OCI-LY3 (cell line): ENCODE data around the gene RPS6KA2.

ENCODE experiments used
- H2AFZ ChIP-seq: fragments of 200-600, 300-600 bp; shearing (Covaris generic); 2 replicates; pipeline ENCODE4 v1.6.0; 2014; ENCODE audit warnings: antibody characterized with exemption, low read depth, low read length
- H3K27ac ChIP-seq: fragments of 200-600, 300-600 bp; sonication (generic); 2 replicates; pipeline ENCODE4 v1.5.1; 2014; ENCODE audit warnings: mild to moderate bottlenecking, low read length, moderate library complexity, mixed read lengths
- H3K27me3 ChIP-seq: fragments of 200-600, 300-600 bp; sonication (generic); 2 replicates; pipeline ENCODE4 v1.6.1; 2014; ENCODE audit warnings: low read depth, low read length, mixed read lengths
- H3K36me3 ChIP-seq: fragments of 200-600, 300-600 bp; sonication (generic); replicated peaks from 2 replicates; pipeline ENCODE3; 2014; ENCODE audit warnings: low read depth, low read length, mixed read lengths
- H3K4me1 ChIP-seq: fragments of 300-600, 200-600 bp; sonication (generic); 2 replicates; pipeline ENCODE4 v1.6.1; 2014; ENCODE audit warnings: low read length, mixed read lengths
- H3K4me2 ChIP-seq: fragments of 200-600, 300-600 bp; sonication (generic); 2 replicates; pipeline ENCODE4 v1.6.1; 2014; ENCODE audit warnings: low read length, mixed read lengths
- H3K4me3 ChIP-seq: fragments of 300-600, 200-600 bp; sonication (generic); 2 replicates; pipeline ENCODE4 v1.5.1; 2014; ENCODE audit warnings: antibody characterized with exemption, mild to moderate bottlenecking, low read length, moderate library complexity
- H3K79me2 ChIP-seq: fragments of 300-600, 200-600 bp; shearing (Covaris generic); 2 replicates; pipeline ENCODE4 v1.6.1; 2014; ENCODE audit warnings: mild to moderate bottlenecking, low read length, mixed read lengths
- H3K9ac ChIP-seq: fragments of 300-600, 200-600 bp; shearing (Covaris generic); 2 replicates; pipeline ENCODE4 v1.6.0; 2014; ENCODE audit warnings: mild to moderate bottlenecking, low read length, moderate library complexity
- H3K9me3 ChIP-seq: fragments of 200-600, 300-600 bp; shearing (Covaris generic); 2 replicates; pipeline ENCODE4 v1.6.1; 2014; ENCODE audit warnings: low read length, mixed read lengths; ENCODE audit not compliant: insufficient read depth
- H4K20me1 ChIP-seq: fragments of 200-600, 300-600 bp; sonication (generic); 2 replicates; pipeline ENCODE4 v1.6.1; 2016; ENCODE audit warnings: low read length, mixed read lengths; ENCODE audit not compliant: insufficient read depth
- CTCF ChIP-seq: fragments of 200-600, 300-600 bp; sonication (generic); IDR thresholded peaks from 2 replicates; pipeline ENCODE4 v1.5.1; 2014; ENCODE audit warnings: antibody characterized with exemption, low read length, low read depth
- EZH2phosphoT487 ChIP-seq: fragments of 200-600 bp; shearing (Covaris generic); IDR thresholded peaks from 2 replicates; pipeline ENCODE4 v1.6.1; 2018; ENCODE audit warnings: antibody characterized with exemption, mixed run types, low read depth

RPS6KA2 gene

GRCh38 chr6:166581091-166581511, 46.0 kb downstream of the RPS6KA2 start:
- no peaks in the 10 kb centered on the region for H3K36me3 ChIP-seq
- H2AFZ ChIP-seq = no peak overlapping the region
- no peak overlapping the region for H3K27ac ChIP-seq
- TF ChIP-seq CTCF = no peak
- TF ChIP-seq EZH2phosphoT487 = no peak
- no peaks in the 10 kb centered on the region for H3K9me3 ChIP-seq
- H4K20me1 ChIP-seq = no peaks in the 10 kb centered on the region
- no peak overlapping the region for H3K4me3 ChIP-seq
- no peaks in the 10 kb centered on the region for H3K4me1 ChIP-seq
- no peak overlapping the region for H3K4me2 ChIP-seq
- H3K27me3 ChIP-seq = no peaks in the 10 kb centered on the region
- H3K9ac ChIP-seq = no peak overlapping the region
- no peaks in the 10 kb centered on the region for H3K79me2 ChIP-seq

- H3K27me3 ChIP-seq = no peaks in the 10 kb centered on the region
- H3K4me1 ChIP-seq = no peaks in the 10 kb centered on the region
- H3K36me3 ChIP-seq = no peaks in the 10 kb centered on the region
- H3K4me2 ChIP-seq = no peak overlapping the region
- no peaks in the 10 kb centered on the region for H3K9me3 ChIP-seq
- H3K9ac ChIP-seq = no peak overlapping the region
- no peaks in the 10 kb centered on the region for H4K20me1 ChIP-seq
- H3K79me2 ChIP-seq = no peaks in the 10 kb centered on the region
- no peak overlapping the region for H3K27ac ChIP-seq
- TF ChIP-seq EZH2phosphoT487 = no peak
- H3K4me3 ChIP-seq = no peak overlapping the region
- no peak overlapping the region for H2AFZ ChIP-seq
Observed at GRCh38 chr6:166580076-166581050, 46.7 kb downstream of the RPS6KA2 start.

- no peak overlapping the region for H3K9ac ChIP-seq
- no peaks in the 10 kb centered on the region for H3K9me3 ChIP-seq
- H3K4me2 ChIP-seq = no peak overlapping the region
- no peak for TF ChIP-seq EZH2phosphoT487
- TF ChIP-seq CTCF = no peak
- no peaks in the 10 kb centered on the region for H3K36me3 ChIP-seq
- no peaks in the 10 kb centered on the region for H3K4me1 ChIP-seq
- no peak overlapping the region for H3K27ac ChIP-seq
- H3K27me3 ChIP-seq = no peaks in the 10 kb centered on the region
- no peak overlapping the region for H3K4me3 ChIP-seq
- no peak overlapping the region for H2AFZ ChIP-seq
- H4K20me1 ChIP-seq = no peaks in the 10 kb centered on the region
- H3K79me2 ChIP-seq = no peaks in the 10 kb centered on the region
Observed at GRCh38 chr6:166579237-166579850, 47.7 kb downstream of the RPS6KA2 start.

GRCh38 chr6:166578536-166579236, 48.4 kb downstream of the RPS6KA2 start:
- Histone ChIP-seq H3K27me3 (no peaks in the 10 kb centered on the region), H3K4me1 (no peaks in the 10 kb centered on the region), H3K9ac (no peak overlapping the region), H4K20me1 (no peaks in the 10 kb centered on the region), H3K79me2 (no peaks in the 10 kb centered on the region), H3K4me3 (no peak overlapping the region), H3K4me2 (no peak overlapping the region), H2AFZ (no peak overlapping the region), H3K36me3 (no peaks in the 10 kb centered on the region), H3K27ac (no peak overlapping the region), H3K9me3 (no peaks in the 10 kb centered on the region)
- TF ChIP-seq CTCF (no peak), EZH2phosphoT487 (no peak)
